ENCODE data around the gene PLLP.

- no peak for TF ChIP-seq CTCF (IDR thresholded peaks at IDR 0.05; ENCODE audit: borderline replicate concordance, extremely low read depth, low read length, poor library complexity, severe bottlenecking)
- no peak for TF ChIP-seq EZH2 (IDR thresholded peaks at IDR 0.05; ENCODE audit: borderline replicate concordance, low read depth, low read length, severe bottlenecking)
These were observed 26.9 kb downstream of the PLLP start for GRCh38 chr16:57257455-57258070.
